GM15510 (cell line): ENCODE results near the gene KIFC3.

Source experiments
- POLR2A ChIP-seq: IDR thresholded peaks from 3 replicates; pipeline ENCODE4 v1.6.1; 2011; ENCODE audit warnings: borderline replicate concordance; ENCODE audit not compliant: insufficient read length; ENCODE audit errors: extremely low read depth

Gene KIFC3

DNA sequence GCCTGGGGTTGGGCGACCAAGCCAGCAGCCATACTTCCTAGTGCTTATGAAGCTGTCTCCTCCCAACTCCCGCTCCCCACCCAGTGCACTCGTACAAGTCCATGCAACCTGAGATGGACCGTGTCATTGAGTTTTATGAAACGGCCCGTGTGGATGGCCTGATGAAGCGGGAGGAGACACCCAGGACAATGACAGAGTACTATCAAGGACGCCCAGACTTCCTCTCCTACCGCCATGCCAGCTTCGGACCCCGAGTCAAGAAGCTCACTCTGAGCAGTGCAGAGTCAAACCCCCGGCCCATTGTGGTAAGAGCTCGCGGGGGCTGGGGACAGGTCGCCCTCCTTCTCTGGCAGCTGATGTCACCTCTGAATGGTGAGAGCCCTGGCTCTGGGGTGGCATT lies 77.8 kb downstream of the KIFC3 start:
- no peak for TF ChIP-seq POLR2A

DNA sequence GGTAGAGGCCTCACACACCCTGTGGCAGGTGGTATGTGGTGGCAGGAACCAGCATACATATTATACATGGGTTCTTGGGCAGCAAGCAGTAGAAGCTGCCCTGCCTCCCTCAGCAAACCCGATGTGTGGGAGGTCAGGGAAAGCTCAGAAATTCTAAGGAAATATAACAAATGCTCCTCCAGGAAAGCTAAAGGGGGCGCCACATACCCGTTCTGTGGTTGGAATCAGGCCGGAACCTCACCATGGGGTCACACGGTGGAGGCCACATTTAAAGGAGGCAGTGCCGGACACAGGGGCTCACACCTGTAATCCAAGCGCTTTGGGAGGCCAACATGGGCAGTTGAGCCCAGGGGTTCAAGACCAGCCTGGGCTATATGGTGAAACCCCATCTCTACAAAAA lies 79.1 kb downstream of the KIFC3 start:
- no peak for TF ChIP-seq POLR2A

GRCh38 chr16:57722651-57723050 lies 79.6 kb downstream of the KIFC3 start:
- TF ChIP-seq POLR2A = no peak

- no peak for TF ChIP-seq POLR2A
Measured at GRCh38 chr16:57722210-57722499, 80.1 kb downstream of the KIFC3 start.

GRCh38 chr16:57721356-57722209 lies 80.7 kb downstream of the KIFC3 start:
- TF ChIP-seq POLR2A = no peak

DNA sequence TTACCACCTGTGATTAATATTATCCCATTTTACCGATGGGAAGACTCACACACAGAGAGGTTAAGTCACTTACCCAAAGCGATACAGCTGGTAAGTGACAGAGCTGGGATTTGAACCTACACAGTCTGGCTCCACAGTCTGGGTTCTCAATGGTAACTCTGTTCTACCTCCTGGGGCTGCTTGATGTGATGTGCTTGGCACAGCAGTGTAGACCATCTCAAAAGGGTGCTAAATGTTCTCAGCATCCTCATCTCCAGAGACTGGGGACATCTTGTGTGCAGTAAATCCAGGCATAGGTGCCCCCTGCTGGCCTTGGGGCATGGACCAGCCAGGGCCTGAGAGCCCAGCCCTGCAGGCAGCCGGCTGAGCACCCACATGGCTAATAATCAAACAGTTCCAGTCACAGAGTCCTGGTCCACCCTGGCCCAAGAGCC lies 82.1 kb downstream of the KIFC3 start:
- TF ChIP-seq POLR2A = no peak

GRCh38 chr16:57714047-57714446 lies 88.2 kb downstream of the KIFC3 start:
- TF ChIP-seq POLR2A = no peak

GRCh38 chr16:57713596-57713995 lies 88.7 kb downstream of the KIFC3 start:
- TF ChIP-seq POLR2A = no peak

- TF ChIP-seq POLR2A = no peak
Measured at GRCh38 chr16:57711993-57712392, 90.3 kb downstream of the KIFC3 start.

DNA sequence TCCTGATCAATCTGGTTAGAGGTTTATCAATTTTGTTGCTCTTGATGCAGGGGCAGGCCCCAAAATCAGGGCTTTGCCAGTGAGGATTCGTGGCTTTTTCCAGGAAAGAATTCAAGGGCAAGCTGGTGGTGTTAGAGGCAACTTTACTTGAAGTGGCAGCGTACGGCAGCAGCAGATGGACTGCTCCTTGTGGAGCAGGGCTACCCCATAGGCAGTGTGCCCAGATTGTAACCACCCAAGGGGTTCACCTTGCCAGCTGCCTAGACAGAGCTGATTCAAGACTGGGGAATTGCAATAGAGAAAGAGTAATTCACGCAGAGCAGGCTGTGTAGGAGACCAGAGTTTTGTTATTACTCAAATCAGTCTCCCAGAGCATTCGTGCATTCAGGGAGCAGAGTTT lies 90.9 kb downstream of the KIFC3 start:
- no peak for TF ChIP-seq POLR2A

- no peak for TF ChIP-seq POLR2A
Measured at GRCh38 chr16:57709663-57710062, 92.6 kb downstream of the KIFC3 start.
